Measurements from ENCODE around the gene EDN2. TPM values are rescaled to one million over a fixed set of nuclear protein-coding genes. Genes with fewer than 3 reads are reported as not detected.

EDN2 gene
- total and polyA plus RNA-seq, 7 donors = 0.57 to 4.8 (median 1.5) TPM; not detected in 3

- no peaks in the 10 kb centered on the region for H3K9me3 ChIP-seq
- H3K4me3 ChIP-seq = no peak overlapping the region
- H3K27ac ChIP-seq = no peak overlapping the region
- no peaks in the 10 kb centered on the region for H3K36me3 ChIP-seq
- DNase-seq = no peak
- TF ChIP-seq, protein P1, sequence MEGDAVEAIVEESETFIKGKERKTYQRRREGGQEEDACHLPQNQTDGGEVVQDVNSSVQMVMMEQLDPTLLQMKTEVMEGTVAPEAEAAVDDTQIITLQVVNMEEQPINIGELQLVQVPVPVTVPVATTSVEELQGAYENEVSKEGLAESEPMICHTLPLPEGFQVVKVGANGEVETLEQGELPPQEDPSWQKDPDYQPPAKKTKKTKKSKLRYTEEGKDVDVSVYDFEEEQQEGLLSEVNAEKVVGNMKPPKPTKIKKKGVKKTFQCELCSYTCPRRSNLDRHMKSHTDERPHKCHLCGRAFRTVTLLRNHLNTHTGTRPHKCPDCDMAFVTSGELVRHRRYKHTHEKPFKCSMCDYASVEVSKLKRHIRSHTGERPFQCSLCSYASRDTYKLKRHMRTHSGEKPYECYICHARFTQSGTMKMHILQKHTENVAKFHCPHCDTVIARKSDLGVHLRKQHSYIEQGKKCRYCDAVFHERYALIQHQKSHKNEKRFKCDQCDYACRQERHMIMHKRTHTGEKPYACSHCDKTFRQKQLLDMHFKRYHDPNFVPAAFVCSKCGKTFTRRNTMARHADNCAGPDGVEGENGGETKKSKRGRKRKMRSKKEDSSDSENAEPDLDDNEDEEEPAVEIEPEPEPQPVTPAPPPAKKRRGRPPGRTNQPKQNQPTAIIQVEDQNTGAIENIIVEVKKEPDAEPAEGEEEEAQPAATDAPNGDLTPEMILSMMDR (IDR thresholded peaks at IDR 0.05) = no peak
- TF ChIP-seq POLR2A (IDR thresholded peaks at IDR 0.05) (no peak), POLR2AphosphoS5 (IDR thresholded peaks at IDR 0.05) (no peak), EP300 (IDR thresholded peaks at IDR 0.05) (no peak)
- H3K27me3 ChIP-seq = no peaks in the 10 kb centered on the region
- intact Hi-C loops (cut with DNase I) = no loop called here
- H3K4me1 ChIP-seq = peaks cover 0 to 32% (median 27%) of the 10 kb centered on the region in 4 donors
- 87 to 88% methylated on average over 6 of the region's 6 CpGs for WGBS, 2 donors
Measured at GRCh38 chr1:41471658-41472057, 12.8 kb downstream of the EDN2 start.

DNA sequence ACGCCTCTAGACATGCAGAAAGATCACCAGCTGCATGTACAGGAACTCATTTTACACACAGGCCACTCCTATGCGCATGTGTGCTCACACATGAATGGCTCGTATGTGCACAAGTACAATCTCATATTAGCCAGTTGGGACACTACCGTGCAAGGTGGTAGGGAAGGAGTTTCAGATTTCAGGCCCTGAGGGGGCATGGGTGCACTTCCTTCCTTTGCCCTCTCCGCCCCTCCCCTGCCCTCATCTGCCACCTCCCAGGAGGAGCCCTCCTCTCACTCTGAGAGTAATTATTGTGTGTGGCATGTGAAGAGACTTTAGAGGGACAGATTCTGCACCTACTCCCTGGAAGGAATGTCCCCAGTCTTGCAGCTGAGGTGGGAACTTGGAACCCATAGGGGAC is 14.8 kb downstream of the EDN2 start:
- intact Hi-C loops (cut with DNase I) = no loop called here
- Histone ChIP-seq H3K27me3 (no peaks in the 10 kb centered on the region), H3K9me3 (no peaks in the 10 kb centered on the region), H3K4me1 (peaks cover 0 to 25% (median 14%) of the 10 kb centered on the region in 4 donors), H3K27ac (no peak overlapping the region), H3K36me3 (no peaks in the 10 kb centered on the region), H3K4me3 (no peak overlapping the region)
- 70 to 79% methylated on average over 5 of the region's 5 CpGs for WGBS, 2 donors
- no peak for DNase-seq
- TF ChIP-seq, protein P1 (IDR thresholded peaks at IDR 0.05) = no peak
- TF ChIP-seq EP300 (IDR thresholded peaks at IDR 0.05) = no peak
- TF ChIP-seq POLR2AphosphoS5 (IDR thresholded peaks at IDR 0.05) = no peak
- TF ChIP-seq POLR2A (IDR thresholded peaks at IDR 0.05) = no peak

DNA sequence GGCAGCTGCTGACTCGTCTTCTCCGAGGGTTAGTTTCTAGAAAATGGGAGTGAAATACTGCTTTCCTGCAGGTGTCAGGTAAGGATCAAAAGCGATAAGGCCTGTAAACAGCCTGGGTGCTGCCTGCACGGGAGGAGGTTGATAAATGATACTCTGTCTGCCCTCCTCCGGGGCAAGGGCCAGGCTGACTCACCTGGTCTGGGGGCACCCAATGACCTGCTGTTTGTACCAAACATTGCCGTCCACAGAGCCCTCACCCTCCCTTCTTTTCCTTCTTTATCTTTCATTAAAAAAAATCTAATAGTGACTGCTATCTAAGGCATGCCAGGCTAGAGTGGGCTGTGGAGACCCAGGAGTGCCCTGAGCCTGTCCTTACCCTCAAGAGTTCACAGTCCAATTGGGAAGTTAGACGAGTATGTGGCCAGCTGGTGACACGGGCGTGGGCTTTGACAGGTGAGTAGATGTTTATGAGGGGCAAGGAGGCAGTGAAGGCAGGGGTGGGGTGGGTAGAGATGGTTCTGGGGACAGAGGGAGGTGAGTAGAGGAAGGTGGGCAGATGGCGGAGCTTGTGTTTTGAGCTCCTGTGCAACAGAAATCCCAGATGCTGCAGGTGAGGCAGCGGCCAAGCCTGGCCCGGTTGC is 16.2 kb downstream of the EDN2 start:
- Histone ChIP-seq H3K27me3 (no peaks in the 10 kb centered on the region), H3K36me3 (no peaks in the 10 kb centered on the region), H3K27ac (no peak overlapping the region), H3K9me3 (no peaks in the 10 kb centered on the region), H3K4me3 (no peak overlapping the region), H3K4me1 (peaks cover 0 to 10% (median under 1%) of the 10 kb centered on the region in 4 donors)
- no peak for TF ChIP-seq EP300 (IDR thresholded peaks at IDR 0.05)
- no peak for TF ChIP-seq POLR2A (IDR thresholded peaks at IDR 0.05)
- no peak for TF ChIP-seq POLR2AphosphoS5 (IDR thresholded peaks at IDR 0.05)
- TF ChIP-seq, protein P1 (IDR thresholded peaks at IDR 0.05) = no peak
- DNase-seq = no peak
- intact Hi-C loops (cut with DNase I) = no loop called here
- 27 to 69% methylated on average over 12 of the region's 12 CpGs for WGBS, 2 donors

- H3K4me1 ChIP-seq = peaks cover 0 to 9% (median 0%) of the 10 kb centered on the region in 4 donors
- TF ChIP-seq EP300 (IDR thresholded peaks at IDR 0.05) (no peak), POLR2A (IDR thresholded peaks at IDR 0.05) (no peak), POLR2AphosphoS5 (IDR thresholded peaks at IDR 0.05) (no peak)
- TF ChIP-seq, protein P1 (IDR thresholded peaks at IDR 0.05) = no peak
- no peak overlapping the region for H3K4me3 ChIP-seq
- WGBS, 2 donors = 20 to 51% methylated on average over 4 of the region's 4 CpGs
- H3K9me3 ChIP-seq = no peaks in the 10 kb centered on the region
- no peaks in the 10 kb centered on the region for H3K27me3 ChIP-seq
- intact Hi-C loops (cut with DNase I) = no loop called here
- no peak for DNase-seq
- H3K27ac ChIP-seq = no peak overlapping the region
- H3K36me3 ChIP-seq = no peaks in the 10 kb centered on the region
Measured at GRCh38 chr1:41467673-41468072, 16.8 kb downstream of the EDN2 start.

DNA sequence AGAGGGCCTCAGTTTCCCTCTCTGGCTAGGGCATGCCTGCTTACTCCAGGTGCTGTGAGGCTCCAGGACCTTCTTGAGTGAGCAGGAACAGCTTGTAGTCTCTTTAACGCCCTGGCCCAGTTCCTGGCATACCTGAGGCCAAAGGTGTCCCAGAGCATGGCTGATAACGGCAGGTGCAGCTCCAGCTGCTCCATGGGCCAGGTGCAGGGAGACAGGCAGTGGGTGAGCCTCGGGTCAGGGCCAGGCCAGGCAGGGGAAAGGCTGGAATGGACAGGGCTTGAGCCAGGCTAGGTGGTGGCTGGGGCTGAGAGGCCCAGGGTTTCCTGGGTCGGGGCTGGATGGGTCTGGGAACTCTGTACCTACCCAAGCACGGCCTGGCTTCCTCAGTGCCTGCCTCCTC is 18.3 kb downstream of the EDN2 start:
- Histone ChIP-seq H3K27ac (no peak overlapping the region), H3K9me3 (no peaks in the 10 kb centered on the region), H3K27me3 (no peaks in the 10 kb centered on the region), H3K36me3 (no peaks in the 10 kb centered on the region), H3K4me3 (no peak overlapping the region), H3K4me1 (peaks cover 0 to 18% (median 7%) of the 10 kb centered on the region in 4 donors)
- no peak for TF ChIP-seq EP300 (IDR thresholded peaks at IDR 0.05)
- 18 to 62% methylated on average over 5 of the region's 5 CpGs for WGBS, 2 donors
- no peak for DNase-seq
- intact Hi-C loops (cut with DNase I) = no loop called here
